Esophagus muscularis mucosa (tissue), 3 donors: ENCODE data around the gene AUTS2.

Experiments used
- POLR2AphosphoS5 ChIP-seq, 2 donors: sonication (generic); formaldehyde crosslinking; IDR thresholded peaks; one replicate each; pipeline ENCODE4 v1.6.1; 2017; ENCODE audit warnings: antibody characterized with exemption in 2 of 2
- TF ChIP-seq, protein P1 (sequence below), 3 experiments: fragments of 200-600 bp in 2 of 3; fragments of 450-650 bp in 1 of 3; sonication (generic) in 2 of 3; IDR thresholded peaks; one replicate each; pipeline ENCODE4 v1.5.1; 2017 to 2019; ENCODE audit warnings: antibody characterized with exemption in 3 of 3, mild to moderate bottlenecking in 2 of 3, moderate library complexity in 1 of 3

DNA sequence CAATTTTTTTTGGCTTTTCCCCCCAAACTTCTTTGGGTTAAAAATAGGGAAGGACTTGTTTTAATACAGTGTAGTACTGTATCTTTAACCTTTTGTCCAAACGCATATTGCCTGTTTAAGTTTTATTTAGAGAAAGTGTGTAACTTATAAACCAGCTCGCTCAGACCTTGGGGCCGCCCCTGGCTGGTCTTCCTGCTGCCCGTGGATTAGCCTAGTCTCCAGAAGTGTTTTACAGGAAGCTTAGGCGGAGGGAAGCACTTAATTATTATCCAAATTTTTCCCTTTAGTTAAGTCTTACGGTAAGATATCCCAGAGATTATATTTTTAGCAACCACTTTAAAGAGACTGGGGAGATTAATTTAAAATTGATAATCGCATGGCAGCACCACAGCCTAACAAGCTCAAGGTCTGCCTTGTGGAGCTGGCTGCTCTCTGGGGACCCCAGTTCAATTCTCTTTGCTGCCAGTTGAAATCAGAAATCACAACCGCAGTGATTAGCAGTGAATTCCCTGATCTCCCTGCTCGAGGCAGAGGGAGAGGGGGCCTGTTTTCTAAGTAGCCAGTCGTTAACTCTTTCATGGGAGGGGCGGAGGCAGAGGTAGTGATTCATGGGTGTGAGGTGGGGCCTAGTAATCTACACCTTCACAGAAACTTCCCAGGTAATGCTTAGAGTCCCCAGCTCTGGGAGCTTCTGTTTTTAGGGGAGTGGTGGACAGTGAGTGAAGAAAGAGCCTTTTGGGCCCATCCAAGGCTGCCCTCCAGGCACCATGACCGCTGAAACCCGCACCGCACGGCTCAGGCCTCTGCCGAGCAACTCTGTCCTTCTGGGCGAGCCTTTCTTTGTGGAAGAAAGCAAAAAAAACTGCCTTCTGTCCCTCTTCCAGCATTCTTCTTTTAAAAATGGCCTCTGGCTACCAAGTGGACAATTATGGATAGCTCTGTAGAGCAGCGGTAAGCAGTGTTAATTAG is 984.9 kb downstream of the AUTS2 start:
- TF ChIP-seq POLR2AphosphoS5 (IDR thresholded peaks at IDR 0.05) = no peak
- TF ChIP-seq, protein P1, sequence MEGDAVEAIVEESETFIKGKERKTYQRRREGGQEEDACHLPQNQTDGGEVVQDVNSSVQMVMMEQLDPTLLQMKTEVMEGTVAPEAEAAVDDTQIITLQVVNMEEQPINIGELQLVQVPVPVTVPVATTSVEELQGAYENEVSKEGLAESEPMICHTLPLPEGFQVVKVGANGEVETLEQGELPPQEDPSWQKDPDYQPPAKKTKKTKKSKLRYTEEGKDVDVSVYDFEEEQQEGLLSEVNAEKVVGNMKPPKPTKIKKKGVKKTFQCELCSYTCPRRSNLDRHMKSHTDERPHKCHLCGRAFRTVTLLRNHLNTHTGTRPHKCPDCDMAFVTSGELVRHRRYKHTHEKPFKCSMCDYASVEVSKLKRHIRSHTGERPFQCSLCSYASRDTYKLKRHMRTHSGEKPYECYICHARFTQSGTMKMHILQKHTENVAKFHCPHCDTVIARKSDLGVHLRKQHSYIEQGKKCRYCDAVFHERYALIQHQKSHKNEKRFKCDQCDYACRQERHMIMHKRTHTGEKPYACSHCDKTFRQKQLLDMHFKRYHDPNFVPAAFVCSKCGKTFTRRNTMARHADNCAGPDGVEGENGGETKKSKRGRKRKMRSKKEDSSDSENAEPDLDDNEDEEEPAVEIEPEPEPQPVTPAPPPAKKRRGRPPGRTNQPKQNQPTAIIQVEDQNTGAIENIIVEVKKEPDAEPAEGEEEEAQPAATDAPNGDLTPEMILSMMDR (IDR thresholded peaks at IDR 0.05) = no peak
